Keratinocyte (primary cell): ENCODE data around the gene FIGN. TPM values are rescaled to one million over a fixed set of nuclear protein-coding genes. Genes with fewer than 3 reads are reported as not detected.

Experiments
- DNase-seq: peaks from one replicate; pipeline ENCODE4 v3.0.0-alpha.2; 2011; ENCODE audit warnings: low read depth, missing footprints, low spot score
- FAIRE-seq: peaks from 2 replicates; lab custom pipeline; 2011; peaks lifted over from hg19 to GRCh38; lab: Jason Lieb, UNC
- H2AFZ ChIP-seq: 2 replicates; pipeline ENCODE4 v1.6.0; 2012; ENCODE audit warnings: low read length, control low read depth, inconsistent platforms; ENCODE audit not compliant: control insufficient read depth
- H3K27ac ChIP-seq: 2 replicates; pipeline ENCODE4 v1.5.1; 2011; ENCODE audit warnings: low read length; ENCODE audit not compliant: control insufficient read depth, insufficient read depth
- H3K27me3 ChIP-seq: 3 replicates; pipeline ENCODE4 v1.6.0; 2011; ENCODE audit warnings: low read length; ENCODE audit not compliant: control insufficient read depth, insufficient read depth; ENCODE audit errors: extremely low read depth
- H3K36me3 ChIP-seq, 2 experiments: 2 replicates in 1 of 2; 3 replicates in 1 of 2; pipeline ENCODE4 v1.5.1; 2011; ENCODE audit warnings: low read length in 2 of 2, mild to moderate bottlenecking in 1 of 2; ENCODE audit not compliant: control insufficient read depth in 2 of 2, insufficient read depth in 2 of 2; ENCODE audit errors: extremely low read depth in 1 of 2
- H3K4me1 ChIP-seq: 3 replicates; pipeline ENCODE4 v1.5.1; 2011; ENCODE audit warnings: low read length; ENCODE audit not compliant: control insufficient read depth, insufficient read depth; ENCODE audit errors: extremely low read depth
- H3K4me2 ChIP-seq: 3 replicates; pipeline ENCODE4 v1.6.0; 2011; ENCODE audit warnings: low read depth, low read length; ENCODE audit not compliant: control insufficient read depth, insufficient read depth; ENCODE audit errors: extremely low read depth
- H3K4me3 ChIP-seq, 3 experiments: fragments of 200-600 bp in 1 of 3; sonication (generic) in 1 of 3; 2 replicates in 2 of 3; 3 replicates in 1 of 3; pipeline ENCODE4 v1.5.1; 2011 to 2016; ENCODE audit warnings: low read length in 3 of 3, mild to moderate bottlenecking in 3 of 3, control low read depth in 2 of 3, inconsistent platforms in 1 of 3, low read depth in 1 of 3, mixed read lengths in 1 of 3, mixed run types in 1 of 3, moderate library complexity in 1 of 3; ENCODE audit not compliant: control insufficient read depth in 2 of 3, insufficient read depth in 2 of 3; ENCODE audit errors: extremely low read depth in 1 of 3
- H3K79me2 ChIP-seq: 2 replicates; pipeline ENCODE4 v1.6.0; 2012; ENCODE audit warnings: low read length; ENCODE audit not compliant: control insufficient read depth, insufficient read depth
- H3K9ac ChIP-seq: 3 replicates; pipeline ENCODE4 v1.6.0; 2011; ENCODE audit warnings: low read length; ENCODE audit not compliant: control insufficient read depth, insufficient read depth; ENCODE audit errors: extremely low read depth
- H3K9me1 ChIP-seq: 3 replicates; pipeline ENCODE4 v1.6.0; 2011; ENCODE audit warnings: low read length; ENCODE audit not compliant: control insufficient read depth, insufficient read depth; ENCODE audit errors: extremely low read depth
- H3K9me3 ChIP-seq: 2 replicates; pipeline ENCODE4 v1.5.1; 2012; ENCODE audit warnings: low read depth, low read length; ENCODE audit not compliant: control insufficient read depth
- H4K20me1 ChIP-seq: 3 replicates; pipeline ENCODE4 v1.6.0; 2011; ENCODE audit warnings: low read length; ENCODE audit not compliant: control insufficient read depth, insufficient read depth; ENCODE audit errors: extremely low read depth
- CTCF ChIP-seq, 3 experiments: IDR thresholded peaks in 1 of 3; conservative IDR thresholded peaks in 1 of 3; optimal IDR thresholded peaks in 1 of 3; 2 replicates in 2 of 3; 3 replicates in 1 of 3; pipeline versions ENCODE3 to v1.5.1; 2011; ENCODE audit warnings: low read length in 3 of 3, mild to moderate bottlenecking in 3 of 3, moderate library complexity in 2 of 3, control low read depth in 1 of 3, inconsistent platforms in 1 of 3; ENCODE audit not compliant: insufficient read depth in 2 of 3; ENCODE audit errors: extremely low read depth in 1 of 3
- EZH2 ChIP-seq: IDR thresholded peaks from one replicate; pipeline ENCODE4 v1.6.1; 2012; ENCODE audit warnings: inconsistent platforms, mild to moderate bottlenecking, low read length, moderate library complexity
- dilution Hi-C: fragments of 300-500 bp; cut with MboI; formaldehyde crosslinking; loops from one replicate; pipeline ENCODE4 v1.7.0; 2020; ENCODE audit warnings: low sequenced_read_pairs; ENCODE audit not compliant: extremely low pct_ligation_motif_present
- polyA plus RNA-seq, 5 experiments: library from polyadenylated mRNA; depleted of rRNA in 3 of 5; stranded (reverse) in 3 of 5; stranded (forward) in 1 of 5; unstranded in 1 of 5; fragments of >200 nt; gene quantifications; 1 replicate in 1 of 5; 2 replicates in 3 of 5; 3 replicates in 1 of 5; pipeline versions ENCODE4 v1.2.1 to v1.2.3, GENCODE V29; 2011 to 2012; ENCODE audit warnings: missing spikeins in 2 of 5, low read depth in 1 of 5, low replicate concordance in 1 of 5

Gene FIGN
- polyA plus RNA-seq, 1 donor (not counting 4 experiments of a cell fraction or from before 2014, with no cell fraction given) = 2.9 TPM

GRCh38 chr2:163601377-163601776, 134.4 kb downstream of the FIGN start:
- no peaks in the 10 kb centered on the region for H4K20me1 ChIP-seq
- H2AFZ ChIP-seq = no peak overlapping the region
- H3K27me3 ChIP-seq = no peaks in the 10 kb centered on the region
- dilution Hi-C loops = no loop called here
- DNase-seq (no peak), FAIRE-seq (peak; percentile 71)
- no peaks in the 10 kb centered on the region for H3K9me3 ChIP-seq
- no peaks in the 10 kb centered on the region for H3K79me2 ChIP-seq
- H3K27ac ChIP-seq = no peak overlapping the region
- H3K4me2 ChIP-seq = no peak overlapping the region
- H3K4me3 ChIP-seq = no peak overlapping the region
- TF ChIP-seq CTCF (optimal IDR thresholded peaks at IDR 0.05 in 1 of 3, IDR thresholded peaks at IDR 0.05 in 1 of 3, conservative IDR thresholded peaks at IDR 0.05 in 1 of 3; ENCODE audit: extremely low read depth in 1 of 3, insufficient read depth in 2 of 3, low read length in 3 of 3) (no peak), EZH2 (no peak)
- H3K36me3 ChIP-seq = no peaks in the 10 kb centered on the region
- H3K4me1 ChIP-seq = peaks cover 6% of the 10 kb centered on the region
- no peak overlapping the region for H3K9ac ChIP-seq
- no peaks in the 10 kb centered on the region for H3K9me1 ChIP-seq

GRCh38 chr2:163600801-163601200, 135.0 kb downstream of the FIGN start:
- TF ChIP-seq EZH2 (no peak), CTCF (optimal IDR thresholded peaks at IDR 0.05 in 1 of 3, IDR thresholded peaks at IDR 0.05 in 1 of 3, conservative IDR thresholded peaks at IDR 0.05 in 1 of 3; ENCODE audit: extremely low read depth in 1 of 3, insufficient read depth in 2 of 3, low read length in 3 of 3) (no peak)
- Histone ChIP-seq H3K79me2 (no peaks in the 10 kb centered on the region), H3K4me3 (no peak overlapping the region), H2AFZ (no peak overlapping the region), H3K27ac (no peak overlapping the region), H3K27me3 (no peaks in the 10 kb centered on the region), H3K4me1 (peaks cover 6% of the 10 kb centered on the region), H3K9me1 (no peaks in the 10 kb centered on the region), H4K20me1 (no peaks in the 10 kb centered on the region), H3K9me3 (no peaks in the 10 kb centered on the region), H3K9ac (no peak overlapping the region), H3K36me3 (no peaks in the 10 kb centered on the region), H3K4me2 (no peak overlapping the region)
- no peak for DNase-seq
- FAIRE-seq = no peak
- dilution Hi-C loops = no loop called here
